Caki2 (cell line): ENCODE measurements around the gene OR51M1. TPM values are rescaled to one million over a fixed set of nuclear protein-coding genes. Genes with fewer than 3 reads are reported as not detected.
"Not testable (repeated sequence)": the region's sequence is repeated elsewhere in the genome, so short reads cannot be mapped to it uniquely, and the experiment has no call there.

Experiments
- DNase-seq: peaks from one replicate; pipeline ENCODE4 v3.0.0-alpha.2; 2015; ENCODE audit warnings: low read depth
- in situ Hi-C: cut with HindIII; loops from 2 replicates; pipeline ENCODE4 v1.10.0; 2016; ENCODE audit warnings: low sequenced_read_pairs, low pct_unique_long_range_greater_than_20kb, mixed read lengths
- total RNA-seq: library from RNA; depleted of rRNA; stranded (reverse); fragments of >200 nt; shearing (Covaris generic); gene quantifications from 2 replicates; pipeline ENCODE4 v1.2.3, GENCODE V29; 2014; ENCODE audit warnings: low replicate concordance; rRNA removed

The OR51M1 gene
- not detected in 2 replicates for total RNA-seq

DNA sequence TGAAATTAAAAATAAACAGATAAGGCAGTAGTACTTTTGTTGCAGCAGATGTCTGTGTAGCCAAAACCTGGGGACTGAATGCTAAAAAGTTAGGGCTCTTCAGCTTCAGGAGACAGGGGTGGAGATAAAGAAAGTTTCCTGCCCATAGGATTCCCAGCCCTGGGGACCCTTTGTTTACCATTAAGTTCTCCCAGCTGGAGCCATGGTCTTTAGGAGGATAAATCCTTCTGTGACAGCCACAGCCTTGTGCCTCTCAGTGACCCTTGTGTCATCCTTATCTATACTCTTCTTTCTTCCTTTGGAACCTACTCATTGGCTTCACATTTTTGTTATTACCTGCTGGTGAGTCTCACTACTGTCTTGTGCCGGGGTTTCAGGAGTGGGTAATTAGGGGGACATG lies at the start of gene OR51M1:
OR51M1 (plus strand) TSS at position 237 of the 400 bp plus-strand sequence. CDS start 5,587 bp downstream, outside the sequence.
- in situ Hi-C loops: no loop called here

GRCh38 chr11:5335170-5335569 lies 48.4 kb upstream of the OR51M1 start:
- in situ Hi-C loops: no loop called here
- no peak for DNase-seq

More for the DNA sequence above, at the start of gene OR51M1:
- DNase-seq: no peak

DNA sequence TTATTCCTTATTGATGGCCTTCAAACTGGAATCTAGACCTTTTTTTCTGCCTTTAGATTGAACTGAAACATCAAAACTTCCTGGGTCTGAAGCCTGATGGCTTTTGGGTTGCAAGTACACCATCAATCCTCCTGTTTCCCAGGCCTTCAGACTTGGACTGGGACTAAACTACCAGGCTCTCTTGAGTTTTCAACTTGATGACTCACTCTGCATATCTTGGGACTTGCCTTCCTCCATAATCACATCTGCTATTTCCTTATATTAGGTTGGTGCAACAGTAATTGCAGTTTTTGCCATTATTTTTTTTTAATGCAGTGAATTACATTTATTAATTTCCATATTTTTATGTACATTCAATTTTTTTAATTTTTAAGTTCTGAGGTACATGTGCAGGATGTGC lies 47.3 kb upstream of the OR51M1 start:
- in situ Hi-C loops: no loop called here
- no peak for DNase-seq

GRCh38 chr11:5337253-5337652 lies 46.4 kb upstream of the OR51M1 start:
- DNase-seq: not testable (repeated sequence)

DNA sequence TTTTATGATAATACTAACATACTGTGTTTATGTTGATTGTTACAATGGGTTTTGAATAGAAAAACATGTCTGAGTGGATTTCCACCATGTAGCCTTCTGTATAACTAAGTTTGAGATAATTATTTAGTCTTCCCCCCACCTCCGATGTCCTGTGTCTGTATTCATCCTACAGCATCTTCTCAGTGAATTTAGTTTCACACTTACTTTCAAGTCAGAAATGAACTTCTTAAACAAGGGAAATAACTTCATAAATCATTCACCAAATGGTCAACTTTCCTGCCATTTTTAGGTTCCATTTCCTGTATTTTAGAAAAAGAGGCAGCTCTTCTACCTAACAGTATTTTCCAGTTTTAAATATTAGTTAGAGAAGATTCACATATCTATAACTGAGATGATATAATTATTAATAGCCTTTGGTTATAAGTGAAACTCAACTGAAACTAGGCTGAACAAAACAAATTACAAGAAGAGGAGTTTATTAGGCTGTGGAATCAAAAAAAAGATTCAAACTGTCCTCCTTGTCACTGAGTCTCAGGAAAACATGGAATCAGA lies 43.8 kb upstream of the OR51M1 start:
- DNase-seq: no peak
- in situ Hi-C loops: no loop called here

More at GRCh38 chr11:5337253-5337652, 46.4 kb upstream of the OR51M1 start:
- in situ Hi-C loops: not testable (repeated sequence)

- DNase-seq: no peak
- in situ Hi-C loops: no loop called here
Measured at GRCh38 chr11:5343474-5344335, 39.9 kb upstream of the OR51M1 start, which contains the start of gene OR51B5. TSS of gene OR51B5 (minus strand) at chr11:5343524. CDS start at chr11:5343524, 0 bp downstream.

GRCh38 chr11:5345831-5346230 lies 37.8 kb upstream of the OR51M1 start:
- DNase-seq: no peak
- in situ Hi-C loops: no loop called here

GRCh38 chr11:5348551-5349194 lies 34.9 kb upstream of the OR51M1 start:
- in situ Hi-C loops: no loop called here
- no peak for DNase-seq

DNA sequence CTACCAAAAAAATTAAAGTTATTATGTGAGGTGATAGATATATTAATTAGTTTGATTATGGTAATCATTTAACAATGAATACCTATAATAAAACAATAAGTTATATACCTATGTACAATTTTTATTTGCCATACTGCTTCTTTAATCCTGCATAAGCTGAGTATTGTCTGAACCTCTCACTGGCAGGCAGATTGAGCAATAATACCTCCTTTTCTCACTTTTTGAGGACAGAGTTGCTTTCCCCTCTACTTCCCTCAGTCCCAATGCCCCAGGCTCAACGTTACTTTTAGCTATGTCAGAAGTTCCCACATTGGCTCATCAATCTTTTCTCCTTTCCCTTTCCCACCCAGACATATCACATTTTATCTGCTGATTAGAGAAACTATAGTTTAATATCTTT lies 34.1 kb upstream of the OR51M1 start:
- in situ Hi-C loops: no loop called here
- DNase-seq: no peak

- in situ Hi-C loops: no loop called here
- no peak for DNase-seq
Measured at GRCh38 chr11:5351208-5351607, 32.4 kb upstream of the OR51M1 start, which contains the start of gene OR51B6. TSS of gene OR51B6 (plus strand) at chr11:5351508. CDS start at chr11:5351508, 0 bp downstream.

DNA sequence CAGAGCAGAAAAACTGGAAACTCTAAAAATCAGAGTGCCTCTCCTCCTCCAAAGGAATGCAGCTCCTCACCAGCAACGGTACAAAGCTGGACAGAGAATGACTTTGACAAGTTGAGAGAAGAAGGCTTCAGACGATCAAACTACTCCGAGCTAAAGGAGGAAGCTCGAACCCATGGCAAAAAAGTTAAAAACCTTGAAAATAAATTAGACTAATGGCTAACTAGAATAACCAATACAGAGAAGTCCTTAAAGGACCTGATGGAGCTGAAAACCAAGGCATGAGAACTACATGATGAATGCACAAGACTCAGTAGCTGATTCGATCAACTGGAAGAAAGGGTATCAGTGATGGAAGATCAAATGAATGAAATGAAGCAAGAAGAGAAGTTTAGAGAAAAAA lies 27.6 kb upstream of the OR51M1 start:
- DNase-seq, in situ Hi-C loops: not testable (repeated sequence)

- in situ Hi-C loops: no loop called here
- no peak for DNase-seq
Measured at GRCh38 chr11:5362017-5362625, 21.5 kb upstream of the OR51M1 start.

DNA sequence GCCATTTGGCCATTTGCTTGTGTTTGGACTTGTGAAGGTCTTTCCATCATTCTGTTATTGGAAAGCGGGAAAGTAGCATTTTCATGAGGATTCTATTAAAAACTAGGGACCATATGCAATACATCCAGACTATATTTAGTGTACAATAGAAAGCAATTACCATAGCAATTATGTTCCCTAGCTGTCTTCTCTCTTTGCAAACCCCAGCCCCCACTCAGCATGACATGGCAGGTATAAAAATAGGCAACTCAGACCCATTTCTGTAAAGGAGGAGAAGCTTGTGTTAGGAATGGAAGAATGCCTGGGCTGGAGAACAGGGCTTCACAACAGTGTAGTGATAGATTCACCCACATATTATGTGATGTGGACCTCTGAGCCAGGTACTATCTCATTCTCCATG lies 19.9 kb upstream of the OR51M1 start:
- in situ Hi-C loops: no loop called here
- DNase-seq: no peak

DNA sequence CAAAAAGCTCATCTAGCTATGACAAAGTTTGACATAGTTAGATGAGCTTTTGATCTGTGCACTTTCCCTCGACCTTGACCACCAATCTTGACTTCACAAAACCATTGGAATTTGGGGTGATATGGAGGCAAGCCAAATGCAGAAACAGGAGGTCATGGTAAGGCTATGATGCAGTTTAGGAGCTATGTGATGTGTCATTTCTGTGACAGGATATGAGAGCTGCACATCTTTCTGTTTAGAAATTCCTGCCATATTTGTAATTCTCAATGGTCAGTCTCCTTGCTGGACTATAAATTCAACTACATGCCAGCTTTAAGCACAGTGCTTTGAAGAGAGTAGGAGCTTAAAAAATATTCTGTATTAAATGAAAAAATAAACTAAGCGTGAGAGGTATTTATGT lies 19.4 kb upstream of the OR51M1 start:
- DNase-seq: no peak
- in situ Hi-C loops: no loop called here

DNA sequence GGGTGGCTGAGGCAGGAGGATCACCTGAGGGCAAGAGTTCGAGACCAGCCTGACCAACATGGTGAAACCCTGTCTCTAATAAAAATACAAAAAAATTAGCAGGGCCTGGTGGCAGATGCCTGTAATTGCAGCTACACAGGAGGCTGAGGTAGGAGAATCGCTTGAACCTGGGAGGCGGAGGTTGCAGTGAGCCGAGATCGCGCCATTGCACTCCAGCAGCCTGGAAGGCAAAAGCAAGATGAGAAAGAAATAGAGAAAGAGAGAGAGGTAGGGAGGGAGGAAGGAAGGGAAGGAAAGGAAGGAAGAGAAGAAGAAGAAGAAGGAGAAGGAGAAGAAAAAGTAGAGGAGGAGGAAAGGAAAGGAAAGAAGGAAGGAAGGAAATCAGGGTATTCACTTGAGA lies 17.2 kb upstream of the OR51M1 start:
- DNase-seq, in situ Hi-C loops: not testable (repeated sequence)

DNA sequence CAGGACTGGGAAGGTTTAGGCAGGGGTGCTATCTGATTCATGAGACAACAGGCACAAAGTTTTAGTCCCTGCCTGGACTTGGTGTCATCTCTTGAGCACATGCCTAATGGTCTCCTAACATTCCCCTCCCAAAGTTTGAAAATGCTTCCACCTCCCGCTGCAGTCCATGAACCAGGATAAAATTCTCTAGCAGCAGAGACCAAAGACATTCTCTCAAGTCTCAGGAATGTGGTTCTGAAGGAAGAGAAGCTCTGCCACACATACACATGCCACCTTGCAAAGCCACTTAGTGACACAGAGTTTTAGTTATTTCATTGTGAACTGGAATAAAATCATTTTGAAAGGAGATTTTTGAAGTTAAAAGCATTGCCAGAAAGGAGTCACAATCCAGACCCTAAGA lies 16.8 kb upstream of the OR51M1 start:
- DNase-seq: no peak
- in situ Hi-C loops: no loop called here

DNA sequence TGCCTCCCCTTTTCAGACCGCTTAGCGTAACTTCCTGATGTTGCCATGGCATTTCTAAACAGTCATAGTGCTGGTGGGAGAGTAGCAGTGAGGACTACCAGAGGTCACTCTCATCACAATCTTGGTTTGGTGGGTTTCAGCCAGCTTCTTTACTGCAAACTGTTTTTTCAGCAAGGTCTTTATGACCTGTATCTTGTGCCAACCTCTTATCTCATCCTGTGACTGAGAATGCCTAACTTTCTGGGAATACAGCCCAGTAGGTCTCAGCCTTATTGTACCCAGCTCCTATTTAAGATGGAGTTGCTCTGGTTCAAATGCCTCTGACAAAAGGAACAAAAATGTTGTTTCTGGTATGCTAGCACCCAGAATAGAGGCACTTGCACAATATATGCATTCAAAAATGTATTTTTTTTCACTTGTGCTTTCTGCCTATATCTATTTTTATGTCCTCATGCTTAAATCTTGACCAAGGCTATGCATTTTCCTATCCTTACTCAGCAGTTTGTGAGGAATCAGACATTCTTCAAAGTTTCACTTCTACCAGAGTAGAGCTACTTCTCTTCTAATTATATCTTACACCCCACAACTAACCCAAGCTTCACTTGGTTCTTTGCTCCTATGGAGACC lies 16.1 kb upstream of the OR51M1 start:
- in situ Hi-C loops: no loop called here
- DNase-seq: no peak

- no peak for DNase-seq
- in situ Hi-C loops: no loop called here
Measured at GRCh38 chr11:5368502-5369043, 15.0 kb upstream of the OR51M1 start.
